GM21737 (cell line): Measurements from ENCODE around the gene PIEZO1.

ENCODE experiments used
- ATAC-seq: cut with Tn5 transposase; IDR thresholded peaks from one replicate; pipeline ENCODE4 v1.9.1; 2021; ENCODE audit warnings: mild to moderate bottlenecking, moderate library complexity; ENCODE audit not compliant: unreplicated experiment

PIEZO1 gene

GRCh38 chr16:88816736-88817535, 31.9 kb upstream of the PIEZO1 start:
- ATAC-seq, result no peak

DNA sequence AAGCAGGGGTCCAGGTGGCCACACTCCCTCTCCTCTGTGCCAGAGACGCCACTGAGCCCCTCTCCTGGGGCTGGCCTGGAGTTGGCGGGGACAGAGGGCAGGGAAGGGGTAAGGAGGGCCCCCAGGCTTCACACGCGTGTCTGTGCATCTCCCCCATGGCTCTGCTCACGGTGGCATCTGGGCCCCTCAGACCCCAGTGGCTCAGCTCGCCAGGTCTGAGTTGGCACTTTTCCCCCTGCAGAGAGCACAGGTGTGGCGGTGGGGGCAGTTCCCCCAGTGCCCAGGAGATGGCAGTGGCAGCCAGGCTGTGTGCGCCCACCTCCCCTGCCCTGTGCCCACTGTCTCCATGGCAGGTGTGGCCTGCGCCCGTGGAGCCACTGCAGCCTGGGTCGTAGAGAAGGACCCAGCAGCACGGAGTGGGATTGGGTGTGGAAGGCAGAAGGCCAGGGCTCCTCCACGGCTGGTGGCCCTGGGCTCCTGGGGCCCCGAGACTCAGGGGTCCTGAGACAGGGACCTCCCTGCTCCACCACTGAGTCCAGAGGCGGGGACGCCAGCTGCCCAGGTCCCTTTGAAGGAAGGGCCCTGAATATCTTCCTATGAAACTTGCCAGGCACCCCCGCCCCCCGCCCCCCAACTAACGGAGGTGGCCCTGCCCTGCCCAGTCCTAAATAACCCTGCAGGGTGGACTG, 31.0 kb upstream of the PIEZO1 start:
- ATAC-seq, result no peak

GRCh38 chr16:88815227-88815626, 30.2 kb upstream of the PIEZO1 start:
- ATAC-seq, result no peak

- ATAC-seq, result no peak
Observed at GRCh38 chr16:88814144-88814502, 29.1 kb upstream of the PIEZO1 start.

- ATAC-seq, result no peak
Observed at GRCh38 chr16:88813269-88814143, 28.5 kb upstream of the PIEZO1 start.

- ATAC-seq, result no peak
Observed at GRCh38 chr16:88812513-88813268, 27.7 kb upstream of the PIEZO1 start.

DNA sequence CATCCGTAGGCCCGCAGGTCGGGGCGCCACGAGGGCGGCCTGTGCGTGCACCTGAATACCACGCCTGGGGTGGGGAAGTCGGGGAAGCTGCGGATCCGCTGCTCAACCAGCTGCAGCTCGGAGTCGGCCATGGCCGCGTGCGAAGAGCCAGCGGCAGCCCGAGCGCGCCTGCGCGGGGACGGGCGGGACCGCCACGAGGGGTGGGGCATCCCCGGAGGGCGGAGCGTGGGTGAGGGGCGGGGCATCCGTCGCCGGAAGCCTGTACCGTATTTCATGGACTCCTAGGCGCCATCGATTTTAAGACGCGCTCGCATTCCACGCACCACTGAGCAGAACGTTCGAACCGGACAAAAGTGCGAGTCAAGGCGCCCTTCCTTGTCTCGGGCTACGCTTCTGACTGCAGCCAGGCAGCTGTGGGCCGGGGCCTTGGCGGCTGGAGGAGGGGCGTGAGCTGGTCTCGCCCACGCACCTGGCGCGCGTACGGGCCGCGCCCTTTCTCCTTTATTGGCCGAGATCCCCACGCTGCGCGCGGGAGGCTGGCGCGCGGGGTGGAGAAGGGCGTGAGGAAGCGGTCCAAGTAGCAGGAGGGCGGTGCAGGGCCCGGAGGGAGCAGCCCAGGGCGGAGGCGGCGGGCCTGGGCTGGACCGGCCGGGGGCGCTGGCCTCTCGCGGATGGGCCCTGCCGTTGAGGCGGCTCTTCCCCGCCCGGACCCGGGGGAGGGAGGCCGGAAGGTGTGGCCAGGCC, 26.9 kb upstream of the PIEZO1 start, which contains the start of gene APRT:
TSS of gene APRT (minus strand) at position 160 of the 744 bp plus-strand sequence. CDS start at position 131, 29 bp downstream.
- peak; percentile 65 for ATAC-seq

DNA sequence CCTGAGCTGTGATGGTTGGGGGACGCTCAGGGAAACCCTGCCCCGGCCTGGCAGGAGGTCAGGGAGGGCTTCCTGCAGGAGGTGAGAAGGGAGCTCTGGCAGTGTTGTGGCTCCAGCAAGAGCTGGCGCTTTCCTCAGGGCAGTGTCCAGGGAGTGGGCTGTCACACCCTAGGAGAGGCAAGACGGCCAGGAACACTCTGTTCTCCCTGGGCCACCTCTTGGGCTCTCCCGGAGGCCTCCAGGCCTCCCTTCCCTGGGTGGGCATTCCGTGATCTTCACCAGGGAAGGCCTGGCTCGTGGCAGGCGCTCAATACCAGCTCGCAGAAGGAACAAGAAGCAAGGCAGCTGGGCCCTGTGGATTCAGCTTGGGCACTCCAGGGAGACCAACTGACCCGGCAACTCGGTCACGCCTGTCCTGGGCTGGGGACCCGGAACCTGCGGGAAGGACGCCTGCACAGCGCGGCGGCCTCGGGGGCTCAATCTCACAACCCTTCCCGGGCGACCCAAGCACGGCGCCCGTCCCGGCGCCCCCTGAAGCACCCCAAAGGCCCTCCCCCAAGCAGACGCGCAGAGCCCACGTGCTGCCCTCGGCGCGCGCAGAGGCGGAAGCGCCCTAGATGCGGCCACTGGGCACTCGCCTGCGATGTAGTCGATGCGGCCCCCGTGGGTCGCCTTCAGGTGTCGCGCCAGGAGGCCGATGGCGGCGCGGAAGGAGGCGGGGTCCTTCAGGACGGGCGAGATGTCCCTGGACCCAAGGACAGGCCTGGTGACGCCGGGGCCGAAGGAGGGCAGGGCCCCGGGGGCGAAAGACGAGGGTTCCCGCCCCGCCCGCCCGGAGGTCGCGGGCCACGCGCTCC, 26.1 kb upstream of the PIEZO1 start:
- peak; percentile 40 for ATAC-seq

- ATAC-seq, result no peak
Observed at GRCh38 chr16:88810166-88810911, 25.3 kb upstream of the PIEZO1 start.

DNA sequence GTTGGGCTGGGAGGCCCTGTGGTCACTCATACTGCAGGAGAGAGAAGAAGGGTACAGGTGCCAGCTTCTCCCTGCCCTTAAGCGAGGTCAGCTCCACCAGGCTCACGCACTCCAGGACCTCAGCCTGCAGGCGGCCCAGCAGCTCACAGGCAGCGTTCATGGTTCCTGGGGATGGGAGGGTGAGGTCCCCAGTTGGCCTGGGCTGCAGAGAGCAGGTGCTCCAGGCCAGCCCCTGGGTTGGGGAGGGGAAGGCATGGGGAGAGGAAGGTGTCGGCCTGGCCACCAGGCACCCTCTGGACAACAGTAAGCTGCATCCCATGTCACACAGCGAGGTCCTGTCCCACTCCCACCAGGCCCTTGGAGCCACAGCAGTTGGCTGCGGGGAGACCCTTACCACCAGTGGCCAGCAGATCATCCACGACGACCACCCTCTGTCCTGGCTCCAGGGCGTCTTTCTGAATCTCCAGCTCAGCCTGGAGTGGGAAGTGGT, 24.7 kb upstream of the PIEZO1 start:
- ATAC-seq, result no peak

DNA sequence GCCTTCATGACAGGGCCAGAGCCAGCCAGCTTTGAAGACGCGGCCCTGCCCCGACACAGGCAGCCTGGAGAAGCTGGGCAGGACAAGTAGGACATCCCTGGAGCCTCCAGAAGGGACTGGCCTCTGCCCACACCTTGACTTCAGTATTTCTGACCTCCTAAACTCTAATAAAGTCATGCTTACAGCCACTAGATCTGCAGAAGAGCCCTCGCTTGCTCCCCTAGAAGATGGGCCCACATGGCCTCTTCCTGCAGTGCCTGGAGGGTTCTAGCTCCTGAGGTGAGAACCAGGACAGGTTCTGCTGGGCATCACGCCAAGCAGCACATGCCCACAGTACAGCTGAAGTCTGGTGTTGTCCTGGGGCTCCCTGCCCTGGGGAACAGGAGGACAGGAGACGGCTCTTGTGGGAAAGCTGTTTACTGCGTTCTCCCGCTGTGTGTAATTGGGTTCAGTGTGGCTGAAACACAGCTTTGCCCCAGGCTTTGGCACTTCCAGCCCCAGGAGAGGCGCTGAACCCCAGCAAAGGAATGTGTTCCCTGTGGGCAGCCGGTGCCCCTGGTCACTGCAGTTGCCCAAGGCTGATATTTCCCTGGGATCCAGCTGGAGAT, 24.2 kb upstream of the PIEZO1 start:
- no peak for ATAC-seq

GRCh38 chr16:88807626-88808453, 22.8 kb upstream of the PIEZO1 start:
- no peak for ATAC-seq

DNA sequence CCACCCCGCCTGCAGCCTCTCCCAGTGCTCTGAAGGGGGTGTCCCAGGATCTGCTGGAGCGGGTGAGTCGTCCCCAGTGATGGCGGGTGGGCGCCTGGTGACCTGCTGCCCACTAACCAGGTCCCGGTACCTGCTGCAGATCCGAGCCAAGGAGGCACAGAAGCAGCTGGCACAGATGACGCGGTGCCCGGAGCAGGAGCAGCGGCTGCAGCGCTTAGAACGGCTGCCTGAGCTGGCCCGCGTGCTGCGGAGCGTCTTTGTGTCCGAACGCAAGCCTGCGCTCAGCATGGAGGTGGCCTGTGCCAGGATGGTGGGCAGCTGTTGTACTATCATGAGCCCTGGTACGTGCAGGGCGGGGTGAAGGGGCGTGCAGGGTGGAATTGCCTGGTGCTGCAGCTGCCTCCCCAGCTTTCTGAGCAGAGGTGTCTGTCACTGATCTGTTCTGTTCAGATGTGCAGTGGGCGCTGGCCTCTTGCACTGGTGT, 22.2 kb upstream of the PIEZO1 start:
- ATAC-seq, result no peak

DNA sequence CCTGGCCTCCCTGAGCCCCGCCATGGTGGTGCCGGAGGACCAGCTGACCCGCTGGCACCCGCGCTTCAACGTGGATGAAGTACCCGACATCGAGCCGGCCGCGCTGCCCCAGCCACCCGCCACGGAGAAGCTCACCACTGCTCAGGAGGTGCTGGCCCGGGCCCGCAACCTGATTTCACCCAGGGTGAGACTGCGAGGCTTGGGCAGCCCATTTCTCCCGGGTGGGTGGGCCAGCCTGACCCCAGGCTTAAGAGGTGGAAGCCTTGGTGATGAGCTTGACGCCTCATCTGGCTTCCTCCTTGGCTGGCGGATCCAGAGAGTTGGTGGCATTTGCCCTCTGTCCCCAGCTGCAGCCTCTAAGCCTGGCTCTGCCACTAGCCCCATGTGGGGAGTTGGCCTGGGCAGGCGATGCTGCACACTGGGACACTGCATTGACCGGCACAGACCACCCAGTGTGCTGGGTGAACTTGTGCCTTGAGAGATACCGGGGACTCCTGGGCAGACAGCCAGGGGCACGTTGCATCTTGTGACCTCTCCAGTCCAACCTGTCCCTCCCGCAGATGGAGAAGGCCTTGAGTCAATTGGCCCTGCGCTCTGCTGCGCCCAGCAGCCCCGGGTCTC, 21.6 kb upstream of the PIEZO1 start:
- no peak for ATAC-seq

- no peak for ATAC-seq
Observed at GRCh38 chr16:88805887-88806393, 20.9 kb upstream of the PIEZO1 start.

- no peak for ATAC-seq
Observed at GRCh38 chr16:88805340-88805715, 20.3 kb upstream of the PIEZO1 start.
